HEK293T (cell line): ENCODE measurements around the gene EIF3D.

Experiments
- CTCF ChIA-PET: fragments of 350-600 bp; formaldehyde crosslinking; extraction: SDS; loops from one replicate; lab custom pipeline; 2021; ENCODE audit warnings: antibody characterized with exemption, inconsistent platforms; lab: Yijun Ruan, JAX
- POLR2A ChIA-PET: fragments of 350-600 bp; formaldehyde crosslinking; extraction: SDS; loops from one replicate; lab custom pipeline; 2020; ENCODE audit warnings: antibody characterized with exemption, inconsistent platforms; lab: Yijun Ruan, JAX
- DNase-seq: peaks from one replicate; pipeline ENCODE4 v3.0.0; 2012; ENCODE audit warnings: mixed read lengths; ENCODE audit errors: extremely low spot score
- ARNT ChIP-seq: fragments of 450-650 bp; IDR thresholded peaks from 2 replicates; pipeline ENCODE4 v1.6.1; 2017; ENCODE audit warnings: mild to moderate bottlenecking
- BHLHE40 ChIP-seq: fragments of 450-650 bp; IDR thresholded peaks from 2 replicates; pipeline ENCODE4 v1.6.1; 2016; ENCODE audit warnings: mild to moderate bottlenecking, moderate library complexity, borderline replicate concordance
- CTBP1 ChIP-seq: fragments of 450-650 bp; IDR thresholded peaks from 2 replicates; pipeline ENCODE4 v1.6.1; 2016; ENCODE audit warnings: borderline replicate concordance
- ELF4 ChIP-seq: fragments of 450-650 bp; IDR thresholded peaks from 2 replicates; pipeline ENCODE4 v1.6.1; 2017; ENCODE audit warnings: antibody characterized with exemption
- FOXA1 ChIP-seq: fragments of 450-650 bp; IDR thresholded peaks from 2 replicates; pipeline ENCODE4 v1.6.1; 2016; ENCODE audit warnings: mild to moderate bottlenecking
- FOXK2 ChIP-seq: fragments of 450-650 bp; IDR thresholded peaks from 2 replicates; pipeline ENCODE4 v1.6.1; 2016; ENCODE audit warnings: mild to moderate bottlenecking
- FOXM1 ChIP-seq: fragments of 450-650 bp; IDR thresholded peaks from 2 replicates; pipeline ENCODE4 v1.6.1; 2017; ENCODE audit warnings: mild to moderate bottlenecking, borderline replicate concordance
- HDGF ChIP-seq: fragments of 450-650 bp; IDR thresholded peaks from 2 replicates; pipeline ENCODE4 v1.6.1; 2017; ENCODE audit warnings: antibody characterized with exemption, borderline replicate concordance
- L3MBTL2 ChIP-seq: fragments of 450-650 bp; conservative IDR thresholded peaks from 2 replicates; pipeline ENCODE4 v1.6.1; 2016; ENCODE audit warnings: mild to moderate bottlenecking
- LEF1 ChIP-seq: fragments of 450-650 bp; IDR thresholded peaks from 2 replicates; pipeline ENCODE4 v1.6.1; 2017; ENCODE audit warnings: mild to moderate bottlenecking, borderline replicate concordance
- NFRKB ChIP-seq: fragments of 450-650 bp; IDR thresholded peaks from 2 replicates; pipeline ENCODE4 v1.6.1; 2016; ENCODE audit warnings: mild to moderate bottlenecking, moderate library complexity
- SP1 ChIP-seq: fragments of 450-650 bp; IDR thresholded peaks from 2 replicates; pipeline ENCODE4 v1.6.1; 2017
- SUZ12 ChIP-seq: fragments of 450-650 bp; IDR thresholded peaks from 2 replicates; pipeline ENCODE4 v1.6.1; 2016; ENCODE audit warnings: mild to moderate bottlenecking
- TARDBP ChIP-seq: fragments of 450-650 bp; IDR thresholded peaks from 2 replicates; pipeline ENCODE4 v1.6.1; 2016
- ZNF384 ChIP-seq: fragments of 450-650 bp; IDR thresholded peaks from 2 replicates; pipeline ENCODE4 v1.6.1; 2016
- TF ChIP-seq, protein P1 (sequence below): fragments of 450-650 bp; IDR thresholded peaks from 2 replicates; pipeline ENCODE4 v1.6.1; 2016

Gene EIF3D

GRCh38 chr22:36510966-36511881 is 17.7 kb downstream of the EIF3D start:
- TF ChIP-seq L3MBTL2, result no peak
- TF ChIP-seq, protein P1, sequence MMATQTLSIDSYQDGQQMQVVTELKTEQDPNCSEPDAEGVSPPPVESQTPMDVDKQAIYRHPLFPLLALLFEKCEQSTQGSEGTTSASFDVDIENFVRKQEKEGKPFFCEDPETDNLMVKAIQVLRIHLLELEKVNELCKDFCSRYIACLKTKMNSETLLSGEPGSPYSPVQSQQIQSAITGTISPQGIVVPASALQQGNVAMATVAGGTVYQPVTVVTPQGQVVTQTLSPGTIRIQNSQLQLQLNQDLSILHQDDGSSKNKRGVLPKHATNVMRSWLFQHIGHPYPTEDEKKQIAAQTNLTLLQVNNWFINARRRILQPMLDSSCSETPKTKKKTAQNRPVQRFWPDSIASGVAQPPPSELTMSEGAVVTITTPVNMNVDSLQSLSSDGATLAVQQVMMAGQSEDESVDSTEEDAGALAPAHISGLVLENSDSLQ, result no peak
- TF ChIP-seq FOXK2, result no peak
- no peak for TF ChIP-seq FOXM1
- no peak for TF ChIP-seq ELF4
- TF ChIP-seq HDGF, result no peak
- no peak for TF ChIP-seq BHLHE40
- no peak for TF ChIP-seq NFRKB
- no peak for TF ChIP-seq FOXA1
- TF ChIP-seq ARNT, result no peak
- no peak for TF ChIP-seq ZNF384
- no peak for TF ChIP-seq LEF1
- TF ChIP-seq TARDBP, result no peak
- TF ChIP-seq SUZ12, result no peak
- no peak for TF ChIP-seq CTBP1
- no peak for TF ChIP-seq SP1
- ChIA-PET CTCF (interaction anchor here (0.6 to 1.7 kb wide), 10 partner anchors 10 to 345 kb away, joined by 3 to 8 read pairs (median 3); no protein-coding TSS in a partner anchor), POLR2A (interaction anchor here (1.0 to 2.8 kb wide), 6 partner anchors 12 to 265 kb away, joined by 3 to 22 read pairs (median 9); partner anchors contain the start of genes EIF3D, IFT27 and TXN2)
- peak; percentile 68 for DNase-seq

GRCh38 chr22:36510384-36510783 is 18.6 kb downstream of the EIF3D start:
- TF ChIP-seq ZNF384 (peak; percentile 64; the same call in 1 of the 2 replicates), SUZ12 (no peak)
- TF ChIP-seq, protein P1, result peak; percentile 42; the same call in 1 of the 2 replicates
- POLR2A ChIA-PET, result interaction anchor here (1.2 to 2.8 kb wide), 5 partner anchors 13 to 266 kb away, joined by 3 to 22 read pairs (median 10); partner anchors contain the start of genes EIF3D, IFT27 and TXN2
- no peak for DNase-seq
- CTCF ChIA-PET, result interaction anchor here (0.6 to 1.7 kb wide), 6 partner anchors 11 to 489 kb away, joined by 3 to 8 read pairs (median 3); no protein-coding TSS in a partner anchor

DNA sequence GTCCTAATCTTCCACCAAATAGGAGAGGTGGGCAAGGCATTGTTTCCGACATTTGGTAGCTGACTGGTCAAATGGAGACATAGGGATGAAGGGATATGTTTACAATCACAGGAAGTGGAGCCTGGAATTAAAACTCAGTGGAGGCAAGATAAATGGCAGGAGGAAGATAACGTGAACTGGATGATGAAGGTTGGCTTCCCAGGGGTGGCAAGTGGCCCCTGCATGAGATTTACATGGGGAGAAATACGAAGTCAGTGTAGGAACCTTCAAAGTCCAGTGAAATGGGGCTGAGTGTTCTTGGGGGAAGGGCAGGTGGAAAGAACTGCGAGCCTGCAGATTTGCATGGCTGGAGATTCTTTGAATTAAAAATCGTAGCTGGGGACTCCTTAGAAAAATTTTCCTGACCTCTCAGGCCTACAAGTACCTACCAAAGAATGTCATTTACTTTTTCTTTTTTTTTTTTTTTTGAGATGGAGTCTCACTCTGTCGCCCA is 21.4 kb downstream of the EIF3D start:
- ChIA-PET CTCF (no interaction called here), POLR2A (interaction anchor here (0.9 to 2.6 kb wide), 14 partner anchors 10 to 269 kb away, joined by 3 to 30 read pairs (median 4); partner anchors contain the start of genes EIF3D, IFT27 and TXN2)
- TF ChIP-seq TARDBP (no peak), ZNF384 (no peak), FOXA1 (no peak), HDGF (no peak), ARNT (no peak), SP1 (no peak), BHLHE40 (no peak), CTBP1 (no peak), LEF1 (no peak), SUZ12 (no peak), L3MBTL2 (no peak), NFRKB (no peak), FOXM1 (no peak), ELF4 (no peak), FOXK2 (no peak)
- TF ChIP-seq, protein P1, result no peak
- no peak for DNase-seq

- ChIA-PET POLR2A (interaction anchor here (0.9 to 2.6 kb wide), 14 partner anchors 9 to 269 kb away, joined by 3 to 30 read pairs (median 4); partner anchors contain the start of genes EIF3D, IFT27 and TXN2), CTCF (no interaction called here)
- TF ChIP-seq LEF1 (peak; percentile 80), FOXM1 (peak; percentile 85), ARNT (peak; percentile 81), FOXK2 (no peak), L3MBTL2 (peak; percentile 96), TARDBP (no peak), SP1 (peak; percentile 56; the same call in 1 of the 2 replicates)
- DNase-seq, result peak; percentile 99
Observed at GRCh38 chr22:36506637-36507517, 22.1 kb downstream of the EIF3D start, which contains the start of gene FOXRED2. FOXRED2 (minus strand) TSS chr22:36507040; CDS start chr22:36506422, 618 bp downstream.

DNA sequence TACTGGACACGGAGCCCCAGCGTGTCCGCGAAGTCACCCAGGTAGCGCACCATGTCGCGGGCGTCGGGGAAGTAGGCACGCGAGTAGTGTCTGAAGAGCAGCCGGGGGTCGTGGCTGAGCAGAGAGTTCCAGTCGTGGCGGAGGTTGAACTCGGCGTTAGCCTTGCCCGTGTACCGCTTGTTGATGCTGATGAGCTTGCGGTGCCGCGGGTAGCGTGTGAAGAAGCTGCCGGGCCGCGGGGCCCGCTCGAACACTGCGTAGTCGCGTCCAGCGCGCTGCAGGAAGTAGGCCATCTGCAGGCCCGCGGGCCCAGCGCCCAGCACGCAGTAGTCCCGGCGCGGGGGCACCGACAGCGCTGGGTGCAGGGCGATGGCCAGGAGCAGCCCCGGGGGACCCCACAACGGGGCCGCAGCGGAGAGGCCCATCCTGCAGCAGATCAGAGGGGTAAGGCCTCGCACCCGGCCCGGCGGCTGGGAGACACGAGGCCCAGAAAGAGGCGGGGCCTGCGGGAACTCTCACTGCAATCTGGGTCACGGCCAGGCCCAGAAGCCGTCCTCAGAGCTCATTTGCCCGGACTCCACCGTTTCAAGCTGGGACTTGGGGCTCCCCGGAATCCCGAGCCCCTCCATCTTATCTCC is 22.8 kb downstream of the EIF3D start:
- DNase-seq, result peak; percentile 56
- POLR2A ChIA-PET, result interaction anchor here (0.9 to 2.6 kb wide), 7 partner anchors 13 to 267 kb away, joined by 3 to 30 read pairs (median 9); partner anchors contain the start of genes EIF3D and TXN2
- CTCF ChIA-PET, result no interaction called here
- TF ChIP-seq LEF1 (no peak), TARDBP (no peak), ZNF384 (no peak), FOXA1 (no peak), ARNT (no peak), CTBP1 (no peak), L3MBTL2 (peak; percentile 94)
